Dermis microvascular lymphatic vessel endothelial cell (primary cell): ENCODE results near the gene UPK3BL1. TPM values are rescaled to one million over a fixed set of nuclear protein-coding genes. Genes with fewer than 3 reads are reported as not detected.

Source experiments
- total RNA-seq: library from RNA; depleted of rRNA; stranded (reverse); fragments of >200 nt; gene quantifications from 2 replicates; pipeline ENCODE4 v1.2.1, GENCODE V29; 2014

Gene UPK3BL1
- total RNA-seq, 1 donor from 2014 or later: 2.4 TPM

Other genes starting within 250 kb of the UPK3BL1 start
- gene PRKRIP1, start 246.4 kb downstream of the UPK3BL1 start, total RNA-seq: 8.0 and 10.6 TPM in 2 replicates
- 57.9 and 106 TPM in 2 replicates for gene ORAI2, start 209.2 kb downstream of the UPK3BL1 start, total RNA-seq
- gene ALKBH4, start 177.9 kb downstream of the UPK3BL1 start, total RNA-seq: 8.1 and 13.0 TPM in 2 replicates
- 19.5 and 24.1 TPM in 2 replicates for gene LRWD1, start 177.8 kb downstream of the UPK3BL1 start, total RNA-seq
- 26.2 and 32.1 TPM in 2 replicates for gene POLR2J, start 163.9 kb downstream of the UPK3BL1 start, total RNA-seq
- gene RASA4B, start 125.0 kb downstream of the UPK3BL1 start, total RNA-seq: 2.6 and 2.8 TPM in 2 replicates
- gene UPK3BL2, start 99.1 kb downstream of the UPK3BL1 start, total RNA-seq: 0.90 and 2.3 TPM in 2 replicates
- not detected in 2 replicates for gene SPDYE2, start 91.6 kb downstream of the UPK3BL1 start, total RNA-seq
- gene POLR2J3, start 70.2 kb downstream of the UPK3BL1 start, total RNA-seq: 16.9 and 25.2 TPM in 2 replicates
- gene RASA4, start 26.0 kb downstream of the UPK3BL1 start, total RNA-seq: 6.7 and 13.1 TPM in 2 replicates
- gene SPDYE2B, start 7.5 kb upstream of the UPK3BL1 start, total RNA-seq: not detected in 2 replicates
- 1.2 and 2.4 TPM in 2 replicates for gene POLR2J2, start 28.9 kb upstream of the UPK3BL1 start, total RNA-seq
- 4.6 and 4.9 TPM in 2 replicates for gene FAM185A, start 106.2 kb upstream of the UPK3BL1 start, total RNA-seq